GM19025 (cell line): Measurements from ENCODE around the gene MRGPRX3.
"Not testable (repeated sequence)": the region's sequence is repeated elsewhere in the genome, so short reads cannot be mapped to it uniquely, and the experiment has no call there.

ENCODE experiments used
- ATAC-seq: cut with Tn5 transposase; IDR thresholded peaks from one replicate; pipeline ENCODE4 v1.9.1; 2021; ENCODE audit warnings: mild to moderate bottlenecking, low read depth, moderate library complexity; ENCODE audit not compliant: unreplicated experiment

MRGPRX3 gene

DNA sequence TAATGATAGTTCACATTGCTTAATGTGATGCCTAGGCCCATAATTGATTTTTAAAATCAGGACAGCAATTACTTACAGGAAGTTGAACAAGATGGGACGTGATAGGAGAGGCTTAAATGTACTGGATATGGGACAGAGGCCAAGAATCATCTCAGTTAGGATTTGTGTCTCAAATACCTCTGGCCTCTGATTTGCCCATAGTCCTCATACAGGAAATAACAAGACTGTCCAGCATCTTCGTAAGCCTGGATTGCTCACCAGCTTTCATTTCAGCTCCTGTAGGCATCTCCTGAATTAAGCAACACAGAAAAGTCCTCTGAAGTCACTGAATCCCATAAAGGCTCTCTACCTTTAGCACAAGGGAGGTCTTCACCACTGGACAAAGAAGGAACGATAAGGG is at the start of gene MRGPRX3:
TSS of gene MRGPRX3 (plus strand) at position 231 of the 400 bp plus-strand sequence. CDS start 4,632 bp downstream, outside the sequence.
- ATAC-seq: no peak

DNA sequence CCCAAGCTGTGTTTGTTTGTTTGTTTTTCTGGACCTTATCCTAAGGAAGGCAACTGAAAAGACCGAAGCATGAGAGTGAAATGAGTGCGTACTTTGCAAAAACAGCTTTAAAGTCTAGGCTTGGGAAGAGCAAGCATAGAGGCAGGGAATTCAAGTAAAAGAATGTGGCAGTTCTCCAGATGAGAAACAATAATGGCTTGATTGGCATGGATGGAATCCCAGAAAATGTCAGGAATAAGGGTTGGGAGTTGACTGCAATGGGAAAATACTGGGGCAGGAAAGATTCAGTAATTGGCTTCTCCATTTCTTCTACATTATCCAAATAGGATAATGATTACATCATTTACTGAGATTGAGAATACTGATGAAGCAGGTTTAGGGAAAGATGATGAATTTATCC is 44.0 kb upstream of the MRGPRX3 start:
- no peak for ATAC-seq

DNA sequence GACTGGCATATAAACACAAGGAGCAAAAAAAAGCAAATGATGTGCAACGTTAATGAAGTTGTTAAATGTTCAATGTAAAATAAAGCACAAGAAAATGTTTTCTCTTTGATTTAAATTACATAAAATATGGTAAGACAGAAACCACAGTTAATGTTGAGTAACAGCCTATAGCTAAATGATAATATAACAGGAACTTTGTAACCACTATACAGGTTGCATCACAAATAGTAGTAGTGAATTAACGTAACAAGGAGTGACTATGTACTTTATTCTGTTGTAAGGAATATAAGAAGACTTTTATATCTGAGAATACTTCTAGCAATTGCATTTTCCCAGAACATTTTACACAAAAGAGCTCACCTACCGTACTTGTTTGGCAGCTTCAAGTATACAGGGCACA is 43.4 kb upstream of the MRGPRX3 start:
- ATAC-seq: no peak

DNA sequence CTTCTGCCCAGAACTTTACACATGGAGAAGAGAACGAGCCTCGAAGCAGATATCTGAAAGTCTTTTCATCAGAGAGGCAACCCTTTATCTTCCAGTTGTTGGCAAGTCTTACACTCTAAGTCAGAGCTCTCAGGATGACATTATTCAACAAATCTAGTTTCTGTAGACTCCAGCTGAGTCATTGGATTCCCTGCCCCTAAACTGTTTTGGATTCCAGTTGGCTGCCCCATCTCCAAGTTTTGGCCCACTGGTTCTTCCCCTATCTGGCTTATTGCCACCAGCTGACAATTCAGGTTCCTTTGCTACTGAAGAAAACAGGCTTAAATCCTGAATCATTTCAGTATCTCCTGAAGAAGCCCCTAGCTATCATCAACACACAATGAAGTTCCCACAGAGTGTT is 40.6 kb upstream of the MRGPRX3 start:
- no peak for ATAC-seq

DNA sequence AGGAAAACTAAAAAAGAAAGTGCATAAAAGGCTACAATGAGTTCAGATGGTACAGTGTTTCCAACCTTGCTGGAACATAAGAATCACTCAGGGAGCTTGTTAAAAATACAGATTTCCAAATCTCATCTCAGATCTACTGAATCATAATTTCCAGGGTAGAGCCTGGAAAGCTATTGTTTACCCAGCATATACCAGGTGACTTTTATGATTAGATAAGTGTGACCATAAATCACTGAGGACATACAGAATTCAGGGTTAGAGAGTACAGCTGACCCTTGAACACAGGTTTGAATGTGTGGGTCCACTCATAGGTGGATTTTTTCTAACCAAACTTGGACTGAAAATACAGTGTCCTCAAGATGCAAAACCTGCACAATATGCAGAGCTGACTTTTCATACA is 38.4 kb upstream of the MRGPRX3 start:
- ATAC-seq: no peak

DNA sequence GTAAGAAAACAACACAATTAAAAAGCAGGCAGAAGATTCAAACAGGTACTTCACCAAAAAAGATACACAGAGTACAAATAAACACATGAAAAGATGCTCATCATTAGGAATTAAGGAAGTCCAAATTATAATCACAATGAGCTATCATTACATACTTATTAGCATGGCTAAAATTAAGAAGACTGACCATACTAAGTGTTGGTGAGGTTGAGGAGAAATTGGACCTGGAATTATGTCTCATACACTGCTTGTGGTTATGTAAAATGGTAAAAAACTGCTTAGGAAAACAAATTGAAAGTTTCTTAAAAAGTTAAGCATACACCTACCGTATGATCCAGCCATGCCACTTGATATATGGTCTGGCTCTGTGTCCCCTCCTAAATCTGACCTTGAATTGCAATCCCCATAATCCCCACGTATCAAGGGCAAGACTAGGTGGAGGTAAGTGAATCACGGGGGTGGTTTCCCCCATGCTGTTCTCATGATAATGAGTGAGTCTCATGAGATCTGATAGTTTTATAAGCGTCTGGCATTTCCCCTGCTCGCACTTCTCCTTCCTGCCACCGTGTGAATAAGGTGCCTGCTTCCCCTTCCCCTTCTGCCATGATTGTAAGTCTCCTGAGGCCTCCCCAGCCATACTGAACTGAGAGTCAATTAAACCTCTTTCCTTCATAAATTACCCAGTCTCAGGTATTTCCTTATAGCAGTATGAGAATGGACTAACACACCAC is 31.3 kb upstream of the MRGPRX3 start:
- no peak for ATAC-seq

DNA sequence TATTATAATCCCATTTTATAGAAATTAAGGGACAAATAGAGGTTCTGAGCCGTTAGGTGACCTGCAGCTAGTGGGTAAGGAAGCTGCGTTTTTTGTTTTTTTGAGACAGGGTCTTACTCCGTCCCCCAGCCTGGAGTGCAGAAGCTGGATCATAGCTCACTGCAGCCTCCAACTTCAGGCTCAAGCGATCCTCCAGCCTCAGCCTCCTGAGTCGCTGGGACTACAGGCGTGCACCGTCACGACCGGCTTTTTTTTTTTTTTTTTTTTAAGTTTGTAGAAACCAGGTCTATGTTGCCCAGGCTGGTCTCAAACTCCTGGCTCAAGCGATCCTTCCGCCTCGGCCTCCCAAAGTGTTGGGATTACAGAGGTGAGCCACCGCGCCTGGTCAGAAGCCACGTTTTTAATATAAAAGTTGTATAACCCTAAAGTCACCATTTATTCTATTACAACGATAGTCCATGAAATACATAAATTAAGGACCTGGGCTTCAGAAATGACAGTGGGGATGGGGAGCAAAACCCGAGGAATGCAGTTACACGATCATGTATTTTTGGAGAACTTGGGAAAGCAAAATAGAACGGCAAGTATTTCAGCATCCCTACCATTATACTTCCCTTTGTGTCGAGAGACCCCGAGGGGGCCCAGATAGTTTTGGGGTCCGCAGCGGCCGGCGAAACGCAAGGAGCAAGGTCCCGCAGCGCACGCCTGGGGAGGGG is 27.1 kb upstream of the MRGPRX3 start:
- ATAC-seq: no peak

DNA sequence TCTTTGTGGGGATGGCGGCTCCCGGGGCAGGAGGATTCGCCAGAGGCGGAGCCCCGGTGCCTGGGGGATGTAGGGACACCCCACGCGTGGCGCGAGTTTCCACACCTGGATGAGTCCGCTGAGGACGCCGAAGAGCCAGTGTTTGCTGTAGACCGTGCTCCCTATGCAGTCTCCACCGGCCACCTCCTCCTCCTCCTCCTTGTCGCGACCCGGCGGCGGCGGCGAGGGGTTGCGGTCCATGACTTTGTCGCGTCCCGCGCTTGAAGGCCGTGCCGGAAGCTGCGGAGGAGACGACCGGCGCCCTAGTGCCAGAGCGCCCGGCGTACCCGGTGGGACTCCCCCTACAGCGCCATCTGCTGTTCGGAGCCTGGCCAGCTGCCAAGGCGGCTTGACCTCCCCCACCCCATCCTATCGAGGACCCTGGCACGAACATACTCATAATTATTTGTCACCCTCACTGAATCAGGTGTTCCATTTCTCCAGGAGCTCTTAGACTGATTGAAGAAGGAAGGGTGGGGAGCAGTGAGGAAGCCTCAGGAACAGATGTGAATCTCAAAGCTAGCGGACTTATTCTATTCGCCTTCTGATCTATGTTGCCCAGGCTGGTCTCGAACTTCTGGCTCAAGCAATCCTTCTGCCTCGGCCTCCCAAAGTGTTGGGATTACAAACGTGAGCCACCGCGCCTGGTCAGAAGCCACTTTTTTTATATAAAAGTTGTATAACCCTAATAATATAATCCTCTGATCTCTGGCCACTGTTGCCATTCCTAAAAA is 26.4 kb upstream of the MRGPRX3 start, which contains the start of gene SAAL1:
TSS of gene SAAL1 (minus strand) at position 281 of the 773 bp plus-strand sequence. CDS start at position 240, 41 bp downstream.
- ATAC-seq: peak; percentile 94

DNA sequence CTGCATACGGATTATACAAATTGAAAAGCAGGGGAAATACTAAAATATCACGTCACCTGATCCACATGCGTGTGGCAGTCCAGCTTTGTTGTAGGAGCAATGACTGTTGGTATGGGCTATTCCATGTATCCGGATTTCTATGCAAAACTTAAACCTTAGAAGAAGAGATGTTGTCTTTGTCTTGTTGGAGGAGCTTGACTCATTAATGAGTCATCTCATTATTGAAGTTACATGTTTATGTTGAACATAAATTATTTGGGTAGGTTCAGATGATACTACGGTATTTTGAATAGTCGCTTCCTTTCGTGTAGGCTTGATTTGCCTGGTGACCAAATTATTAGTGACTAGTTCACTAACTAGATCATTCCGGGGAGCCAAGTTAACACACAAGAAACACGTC is 25.7 kb upstream of the MRGPRX3 start:
- no peak for ATAC-seq

DNA sequence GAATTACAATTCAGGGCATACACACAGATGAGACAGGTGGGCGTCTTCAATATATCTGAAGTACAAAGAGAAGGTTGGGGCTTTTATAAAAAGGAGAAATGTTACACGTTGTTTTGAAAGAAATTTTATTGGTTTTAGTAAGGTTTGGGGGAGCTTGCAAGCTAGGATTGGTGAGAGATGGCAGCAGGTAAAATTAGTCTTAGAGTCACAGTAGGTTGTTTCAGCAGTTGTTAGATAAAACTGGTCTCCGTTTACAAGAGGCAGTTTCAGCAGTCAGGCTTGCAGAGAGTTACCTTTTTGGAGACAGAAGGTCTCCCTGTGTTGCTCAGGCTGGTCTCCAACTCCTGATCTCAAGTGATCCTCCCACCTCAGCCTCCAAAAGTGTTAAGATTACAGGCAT is 24.1 kb upstream of the MRGPRX3 start:
- no peak for ATAC-seq

DNA sequence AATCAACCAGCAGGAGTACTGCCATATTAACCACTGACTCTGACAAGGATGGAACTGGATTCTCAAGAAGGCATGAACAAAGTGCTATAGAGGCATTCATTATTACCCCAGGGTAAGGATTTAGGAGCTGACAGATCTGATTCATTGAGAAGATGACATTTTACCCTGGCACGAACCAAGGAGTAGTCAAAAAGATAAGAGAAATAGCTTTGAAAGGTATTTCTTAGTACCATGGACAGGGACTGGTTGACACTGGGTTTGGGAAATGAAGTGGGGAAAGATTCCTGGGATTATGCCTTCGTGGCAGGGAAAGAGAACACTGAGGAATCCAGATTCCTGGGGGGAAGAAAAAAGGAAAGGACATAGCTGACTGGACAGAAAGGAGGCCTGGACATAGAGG is 21.4 kb upstream of the MRGPRX3 start:
- no peak for ATAC-seq

DNA sequence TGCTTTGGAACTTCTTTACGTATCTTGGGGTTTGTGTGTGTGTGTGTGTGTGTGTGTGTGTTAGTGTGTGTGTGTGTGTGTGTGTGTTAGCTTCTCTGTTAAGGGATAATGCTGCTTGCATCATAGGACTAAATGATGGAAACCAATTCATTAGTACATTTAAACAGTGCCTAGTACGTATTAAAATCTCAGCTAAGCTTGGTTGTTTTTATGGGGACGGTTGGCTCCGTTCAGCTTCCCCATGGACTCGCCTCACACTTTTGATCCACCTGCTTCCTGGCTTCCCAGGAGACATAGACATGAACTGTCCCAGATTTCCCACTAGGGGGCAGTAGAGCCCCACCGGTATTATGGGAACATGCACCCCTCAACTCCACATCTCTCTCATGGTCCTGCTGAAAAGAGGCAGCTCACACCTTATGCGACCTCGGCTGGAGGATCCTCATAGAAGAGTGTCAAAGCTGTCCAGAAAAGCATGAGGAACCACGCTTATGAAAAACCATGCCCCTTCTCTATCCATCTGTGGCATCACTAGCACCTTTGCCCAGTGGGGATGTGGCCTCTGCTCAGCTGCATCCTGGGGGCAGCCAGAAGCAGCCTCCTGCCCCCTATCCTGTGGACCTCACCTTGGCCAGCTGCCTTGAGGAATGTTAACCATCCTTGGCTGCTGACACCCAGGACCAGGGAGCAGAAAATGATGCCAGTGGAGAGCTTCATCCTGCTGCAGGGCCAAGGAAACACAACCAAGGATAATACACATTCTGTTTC is 16.8 kb upstream of the MRGPRX3 start:
- ATAC-seq: no peak

DNA sequence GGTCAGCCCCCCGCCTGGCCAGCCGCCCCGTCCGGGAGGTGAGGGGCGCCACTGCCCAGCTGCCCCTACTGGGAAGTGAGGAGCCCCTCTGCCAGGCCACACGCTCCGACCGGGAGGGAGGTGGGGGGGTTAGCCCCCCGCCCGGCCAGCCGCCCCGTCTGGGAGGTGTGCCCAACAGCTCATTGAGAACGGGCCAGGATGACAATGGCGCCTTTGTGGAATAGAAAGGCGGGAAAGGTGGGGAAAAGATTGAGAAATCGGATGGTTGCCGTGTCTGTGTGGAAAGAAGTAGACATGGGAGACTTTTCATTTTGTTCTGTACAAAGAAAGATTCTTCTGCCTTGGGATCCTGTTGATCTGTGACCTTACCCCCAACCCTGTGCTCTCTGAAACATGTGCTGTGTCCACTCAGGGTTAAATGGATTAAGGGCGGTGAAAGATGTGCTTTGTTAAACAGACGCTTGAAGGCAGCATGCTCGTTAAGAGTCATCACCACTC is 11.0 kb upstream of the MRGPRX3 start:
- not testable (repeated sequence) for ATAC-seq

DNA sequence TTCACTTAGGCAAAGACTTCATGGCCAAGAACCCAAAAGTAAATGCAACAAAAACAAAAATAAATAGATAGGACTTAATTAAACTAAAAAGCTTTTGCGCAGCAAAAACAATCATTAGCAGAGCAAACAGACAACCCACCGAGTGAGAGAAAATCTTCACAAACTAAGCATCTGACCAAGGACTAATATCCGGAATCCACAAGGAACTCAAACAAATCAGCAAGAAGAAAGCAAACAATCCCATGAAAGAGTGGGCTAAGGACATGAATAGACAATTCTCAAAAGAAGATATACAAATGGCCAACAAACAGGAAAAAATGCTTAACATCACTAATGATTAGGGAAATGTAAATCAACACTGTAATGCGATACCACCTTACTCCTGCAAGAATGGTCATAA is 1.3 kb upstream of the MRGPRX3 start:
- not testable (repeated sequence) for ATAC-seq

DNA sequence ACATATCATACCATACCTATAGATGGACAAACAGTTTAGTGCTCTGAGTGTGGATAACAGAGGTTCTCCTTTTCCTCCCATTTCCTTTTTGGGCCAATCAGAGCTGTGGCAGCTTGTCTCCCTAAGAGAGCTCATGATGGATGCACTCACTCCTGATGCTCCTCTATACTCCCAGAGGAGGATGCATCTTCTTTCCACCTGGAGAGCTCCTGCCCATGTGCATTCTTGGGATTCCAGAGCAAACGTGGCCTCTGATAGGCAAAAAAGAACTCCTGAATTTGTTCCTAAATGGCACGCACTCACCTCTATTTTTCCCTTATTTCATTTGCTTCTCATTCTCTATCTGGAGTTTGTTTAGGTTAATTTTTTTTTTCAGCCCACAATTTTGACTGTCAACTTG is 2.9 kb downstream of the MRGPRX3 start:
- ATAC-seq: no peak

DNA sequence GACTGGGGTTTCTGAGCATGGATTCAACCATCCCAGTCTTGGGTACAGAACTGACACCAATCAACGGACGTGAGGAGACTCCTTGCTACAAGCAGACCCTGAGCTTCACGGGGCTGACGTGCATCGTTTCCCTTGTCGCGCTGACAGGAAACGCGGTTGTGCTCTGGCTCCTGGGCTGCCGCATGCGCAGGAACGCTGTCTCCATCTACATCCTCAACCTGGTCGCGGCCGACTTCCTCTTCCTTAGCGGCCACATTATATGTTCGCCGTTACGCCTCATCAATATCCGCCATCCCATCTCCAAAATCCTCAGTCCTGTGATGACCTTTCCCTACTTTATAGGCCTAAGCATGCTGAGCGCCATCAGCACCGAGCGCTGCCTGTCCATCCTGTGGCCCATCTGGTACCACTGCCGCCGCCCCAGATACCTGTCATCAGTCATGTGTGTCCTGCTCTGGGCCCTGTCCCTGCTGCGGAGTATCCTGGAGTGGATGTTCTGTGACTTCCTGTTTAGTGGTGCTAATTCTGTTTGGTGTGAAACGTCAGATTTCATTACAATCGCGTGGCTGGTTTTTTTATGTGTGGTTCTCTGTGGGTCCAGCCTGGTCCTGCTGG is 4.9 kb downstream of the MRGPRX3 start:
- no peak for ATAC-seq

DNA sequence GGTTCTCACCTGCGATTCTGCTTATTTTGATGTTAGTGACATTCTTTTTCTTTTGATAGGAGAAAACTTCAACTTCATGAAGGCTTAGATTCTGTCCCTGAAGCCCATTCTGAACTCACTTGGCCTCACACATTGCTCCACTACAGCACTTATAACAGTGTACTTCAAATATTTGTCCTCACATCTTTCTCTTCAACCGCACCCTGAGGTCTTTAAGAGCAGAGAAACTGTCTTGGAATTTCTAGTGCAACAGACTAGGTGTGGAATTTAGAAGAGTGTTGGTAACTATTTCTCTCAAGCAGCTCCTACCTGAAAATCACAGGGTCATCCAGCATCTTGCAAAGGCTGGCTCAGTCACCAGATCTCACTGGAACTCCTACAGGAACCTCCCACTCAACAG is 7.8 kb downstream of the MRGPRX3 start:
- ATAC-seq: no peak

DNA sequence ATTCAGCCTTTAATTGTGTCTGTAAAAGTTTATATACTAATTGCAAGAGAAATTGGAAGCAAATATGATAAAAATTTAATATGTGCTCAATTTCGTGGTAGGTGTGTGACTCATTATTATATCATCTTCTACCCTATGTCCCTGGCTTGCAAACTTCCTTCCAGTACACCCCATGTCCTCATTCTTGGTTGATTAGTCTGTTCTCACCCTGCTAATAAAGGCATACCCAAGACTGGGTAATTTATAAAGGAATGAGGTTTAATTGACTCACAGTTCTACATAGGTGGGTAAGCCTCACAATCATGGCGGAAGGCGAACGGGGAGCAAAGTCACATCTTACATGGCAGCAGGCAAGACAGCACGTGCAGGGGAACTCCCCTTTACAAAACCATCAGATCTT is 11.9 kb downstream of the MRGPRX3 start:
- no peak for ATAC-seq

DNA sequence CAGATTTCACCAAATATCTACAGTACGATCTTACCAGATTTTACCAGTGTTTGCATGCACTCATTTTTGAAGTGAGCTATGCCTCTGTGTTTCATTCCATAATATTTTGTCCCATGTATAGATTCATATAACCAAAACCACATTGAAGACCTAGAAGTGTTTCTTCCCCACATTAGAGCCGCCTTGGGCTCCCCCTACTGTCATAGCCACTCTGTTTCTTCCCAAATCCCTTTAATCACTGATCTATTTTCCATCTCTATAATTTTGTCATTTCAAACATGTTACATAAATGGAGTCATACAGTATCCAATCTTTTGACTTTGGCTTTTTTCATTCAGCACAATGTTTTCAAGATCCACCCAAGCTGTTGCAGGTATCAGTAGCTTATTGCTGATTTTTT is 12.7 kb downstream of the MRGPRX3 start:
- ATAC-seq: no peak

DNA sequence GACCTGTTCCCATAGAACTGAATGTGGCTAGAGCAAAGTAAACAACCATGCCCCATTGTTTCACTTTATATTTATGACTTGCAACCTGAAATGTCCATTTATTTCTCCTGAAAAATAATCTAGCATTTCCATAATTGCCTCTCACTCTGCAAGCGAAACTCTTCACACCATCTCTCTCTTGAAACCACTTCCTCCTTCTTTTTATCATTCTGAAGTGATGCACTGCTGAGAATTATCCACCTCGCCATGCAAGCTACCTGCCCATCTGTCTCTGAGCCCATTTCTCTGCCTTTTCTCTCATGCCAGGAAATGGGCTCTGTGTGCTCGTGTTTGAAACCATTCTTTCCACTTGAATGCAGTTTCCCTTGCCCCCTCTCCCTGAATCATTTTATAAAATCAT is 13.5 kb downstream of the MRGPRX3 start:
- no peak for ATAC-seq
